Retinal pigment epithelial cell (primary cell): ENCODE data around the gene CDH16.

Experiments
- DNase-seq: peaks from one replicate; pipeline ENCODE4 v3.0.0-alpha.2; 2010; ENCODE audit warnings: low read depth
- H3K4me3 ChIP-seq: 2 replicates; pipeline ENCODE4 v1.5.1; 2011; ENCODE audit warnings: mild to moderate bottlenecking, low read length, control low read depth, moderate library complexity
- TF ChIP-seq, protein P1 (sequence below): conservative IDR thresholded peaks from 2 replicates; pipeline ENCODE4 v1.5.1; 2011; ENCODE audit warnings: low read depth, low read length, control low read depth, inconsistent platforms

The CDH16 gene, protein sequence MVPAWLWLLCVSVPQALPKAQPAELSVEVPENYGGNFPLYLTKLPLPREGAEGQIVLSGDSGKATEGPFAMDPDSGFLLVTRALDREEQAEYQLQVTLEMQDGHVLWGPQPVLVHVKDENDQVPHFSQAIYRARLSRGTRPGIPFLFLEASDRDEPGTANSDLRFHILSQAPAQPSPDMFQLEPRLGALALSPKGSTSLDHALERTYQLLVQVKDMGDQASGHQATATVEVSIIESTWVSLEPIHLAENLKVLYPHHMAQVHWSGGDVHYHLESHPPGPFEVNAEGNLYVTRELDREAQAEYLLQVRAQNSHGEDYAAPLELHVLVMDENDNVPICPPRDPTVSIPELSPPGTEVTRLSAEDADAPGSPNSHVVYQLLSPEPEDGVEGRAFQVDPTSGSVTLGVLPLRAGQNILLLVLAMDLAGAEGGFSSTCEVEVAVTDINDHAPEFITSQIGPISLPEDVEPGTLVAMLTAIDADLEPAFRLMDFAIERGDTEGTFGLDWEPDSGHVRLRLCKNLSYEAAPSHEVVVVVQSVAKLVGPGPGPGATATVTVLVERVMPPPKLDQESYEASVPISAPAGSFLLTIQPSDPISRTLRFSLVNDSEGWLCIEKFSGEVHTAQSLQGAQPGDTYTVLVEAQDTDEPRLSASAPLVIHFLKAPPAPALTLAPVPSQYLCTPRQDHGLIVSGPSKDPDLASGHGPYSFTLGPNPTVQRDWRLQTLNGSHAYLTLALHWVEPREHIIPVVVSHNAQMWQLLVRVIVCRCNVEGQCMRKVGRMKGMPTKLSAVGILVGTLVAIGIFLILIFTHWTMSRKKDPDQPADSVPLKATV

DNA sequence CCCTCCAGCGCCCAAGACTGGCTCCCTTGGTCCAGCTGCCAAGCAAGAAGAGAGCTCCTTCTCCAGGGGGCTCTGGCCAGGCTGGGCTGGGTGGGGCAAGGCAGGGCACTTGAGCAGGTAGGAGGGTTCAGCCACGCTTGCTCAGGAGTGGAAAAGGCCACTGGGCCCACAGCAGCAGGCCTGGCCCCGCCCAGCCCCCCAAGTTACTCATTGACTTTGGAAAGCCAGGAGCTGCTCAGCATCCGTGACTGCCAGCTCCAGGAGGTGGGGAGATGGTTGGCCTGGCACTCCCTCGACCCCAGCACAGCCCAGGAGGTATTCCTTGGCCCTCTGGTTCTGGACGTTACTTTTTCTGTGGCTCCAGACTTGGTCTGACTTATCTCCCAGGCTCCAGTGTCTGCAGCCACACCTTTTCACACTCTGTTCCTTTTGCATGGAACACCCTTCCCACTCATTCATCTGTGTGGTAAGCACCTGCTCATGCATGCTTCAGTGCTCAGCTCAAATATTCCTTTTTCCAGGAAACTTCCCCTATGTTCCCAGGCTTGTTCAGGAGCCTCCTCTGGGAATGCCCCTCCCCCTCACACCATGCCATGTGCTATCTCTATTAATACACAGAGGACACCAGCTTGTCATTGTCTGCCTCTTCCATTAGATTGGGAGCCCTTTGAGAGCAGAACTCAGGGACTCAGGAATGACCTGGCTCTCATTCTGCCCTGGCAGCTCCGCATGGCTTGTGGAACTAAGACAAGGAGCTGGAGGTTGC lies at the start of gene CDH16:
TSS of gene CDH16 (minus strand) at position 83 of the 766 bp plus-strand sequence. CDS start 820 bp downstream, outside the sequence.
- TF ChIP-seq, protein P1, sequence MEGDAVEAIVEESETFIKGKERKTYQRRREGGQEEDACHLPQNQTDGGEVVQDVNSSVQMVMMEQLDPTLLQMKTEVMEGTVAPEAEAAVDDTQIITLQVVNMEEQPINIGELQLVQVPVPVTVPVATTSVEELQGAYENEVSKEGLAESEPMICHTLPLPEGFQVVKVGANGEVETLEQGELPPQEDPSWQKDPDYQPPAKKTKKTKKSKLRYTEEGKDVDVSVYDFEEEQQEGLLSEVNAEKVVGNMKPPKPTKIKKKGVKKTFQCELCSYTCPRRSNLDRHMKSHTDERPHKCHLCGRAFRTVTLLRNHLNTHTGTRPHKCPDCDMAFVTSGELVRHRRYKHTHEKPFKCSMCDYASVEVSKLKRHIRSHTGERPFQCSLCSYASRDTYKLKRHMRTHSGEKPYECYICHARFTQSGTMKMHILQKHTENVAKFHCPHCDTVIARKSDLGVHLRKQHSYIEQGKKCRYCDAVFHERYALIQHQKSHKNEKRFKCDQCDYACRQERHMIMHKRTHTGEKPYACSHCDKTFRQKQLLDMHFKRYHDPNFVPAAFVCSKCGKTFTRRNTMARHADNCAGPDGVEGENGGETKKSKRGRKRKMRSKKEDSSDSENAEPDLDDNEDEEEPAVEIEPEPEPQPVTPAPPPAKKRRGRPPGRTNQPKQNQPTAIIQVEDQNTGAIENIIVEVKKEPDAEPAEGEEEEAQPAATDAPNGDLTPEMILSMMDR = no peak
- no peak for DNase-seq
- H3K4me3 ChIP-seq = no peak within 1 kb of the TSS

DNA sequence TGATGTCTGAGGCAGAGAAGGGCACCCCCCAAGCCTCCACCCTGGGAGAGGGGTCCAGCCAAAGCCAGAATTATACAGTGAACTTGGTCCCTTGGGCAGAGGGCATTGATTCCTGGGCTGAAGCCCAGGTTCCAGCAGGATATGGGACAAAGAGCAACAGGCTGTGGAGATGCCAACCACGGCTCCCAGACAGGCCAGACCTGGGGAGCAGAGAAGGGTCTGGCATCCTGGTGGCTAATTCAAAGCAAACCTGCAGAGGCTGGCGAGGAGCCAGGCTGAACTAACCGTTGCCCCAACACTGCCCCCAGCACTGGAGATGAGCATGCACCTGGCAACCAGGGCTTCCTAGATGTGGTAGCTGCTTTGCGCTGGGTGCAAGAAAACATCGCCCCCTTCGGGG lies 45.4 kb upstream of the CDH16 start:
- TF ChIP-seq, protein P1 = no peak

DNA sequence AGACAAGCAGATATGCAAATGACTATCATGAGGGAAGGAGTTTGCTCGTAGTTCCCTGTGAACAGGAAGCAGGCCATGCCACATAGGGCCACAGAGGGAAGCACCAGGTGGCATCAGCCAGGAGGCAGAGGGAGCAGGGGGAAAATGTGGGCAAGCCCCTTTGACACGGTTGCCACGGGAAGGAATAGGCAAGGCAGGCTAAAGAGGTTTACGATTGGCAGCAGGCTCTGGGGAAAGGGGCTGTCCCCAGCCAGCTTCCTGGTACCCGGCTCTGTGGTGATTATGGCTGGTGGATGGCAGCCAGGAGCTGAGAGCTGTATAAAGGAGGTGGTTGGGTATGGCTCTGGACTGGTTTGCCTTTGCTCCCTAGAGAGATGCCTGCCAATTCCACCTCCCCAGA lies 43.2 kb upstream of the CDH16 start:
- DNase-seq = no peak
- no peak overlapping the region for H3K4me3 ChIP-seq
- TF ChIP-seq, protein P1 = no peak

More for the DNA sequence above, 45.4 kb upstream of the CDH16 start:
- DNase-seq = no peak
- no peak overlapping the region for H3K4me3 ChIP-seq

DNA sequence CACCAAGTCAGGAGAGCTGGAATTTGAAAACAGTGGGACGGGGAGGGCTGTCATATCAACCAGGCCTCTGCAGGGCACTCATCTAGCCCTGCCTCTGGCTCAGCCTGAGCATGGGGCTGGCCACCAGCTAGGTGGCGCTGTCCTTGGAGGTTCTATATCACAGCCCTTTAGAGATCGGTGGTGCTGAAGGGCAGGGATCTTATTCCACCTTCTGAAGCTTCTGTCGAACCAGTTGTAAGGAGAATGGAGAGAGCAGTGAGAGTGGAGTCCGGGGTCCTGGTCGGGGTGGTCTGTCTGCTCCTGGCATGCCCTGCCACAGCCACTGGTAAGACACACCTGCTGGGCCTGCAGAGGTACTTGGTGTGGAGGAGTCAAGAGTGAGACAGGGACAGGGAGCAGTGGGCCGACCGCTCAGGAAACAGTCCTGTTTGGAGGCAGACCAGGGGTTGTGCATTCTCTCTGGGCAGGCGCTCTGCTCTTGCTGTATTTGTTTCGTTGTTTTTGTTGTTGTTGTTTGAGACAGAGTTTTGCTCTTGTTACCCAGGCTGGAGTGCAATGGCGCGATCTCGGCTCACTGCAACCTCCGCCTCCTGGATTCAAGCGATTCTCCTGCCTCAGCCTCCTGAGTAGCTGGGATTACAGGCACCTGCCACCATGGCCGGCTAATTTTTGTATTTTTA lies 42.5 kb upstream of the CDH16 start, which contains the start of gene CES3:
TSS of gene CES3 (plus strand) at position 202 of the 680 bp plus-strand sequence. CDS start at position 244, 42 bp downstream.
- no peak for DNase-seq

DNA sequence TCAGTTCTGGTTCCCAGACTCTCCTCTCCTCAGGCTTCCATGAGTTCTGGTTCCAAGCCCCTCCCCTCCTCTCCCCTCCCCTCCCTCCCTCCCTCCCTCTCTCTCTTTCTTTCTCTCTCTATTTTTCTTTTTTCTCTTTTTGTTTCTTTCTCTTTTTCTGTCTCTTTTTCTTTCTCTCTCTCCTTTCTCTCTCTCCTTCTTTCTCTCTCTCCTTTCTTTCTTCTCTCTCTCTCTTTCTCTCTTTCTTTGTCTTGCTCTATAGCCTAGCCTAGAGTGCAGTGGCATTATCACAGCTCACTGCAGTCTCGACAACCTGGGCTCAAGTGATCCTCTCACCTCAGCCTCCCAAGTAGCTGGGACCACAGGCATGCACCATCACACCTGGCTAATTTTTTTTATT lies 41.6 kb upstream of the CDH16 start:
- no peak for DNase-seq
- TF ChIP-seq, protein P1 = no peak
- H3K4me3 ChIP-seq = no peak overlapping the region

More for the DNA sequence above, 42.5 kb upstream of the CDH16 start, which contains the start of gene CES3:
- H3K4me3 ChIP-seq = no peak within 1 kb of the TSS
- TF ChIP-seq, protein P1 = peak; percentile 92

DNA sequence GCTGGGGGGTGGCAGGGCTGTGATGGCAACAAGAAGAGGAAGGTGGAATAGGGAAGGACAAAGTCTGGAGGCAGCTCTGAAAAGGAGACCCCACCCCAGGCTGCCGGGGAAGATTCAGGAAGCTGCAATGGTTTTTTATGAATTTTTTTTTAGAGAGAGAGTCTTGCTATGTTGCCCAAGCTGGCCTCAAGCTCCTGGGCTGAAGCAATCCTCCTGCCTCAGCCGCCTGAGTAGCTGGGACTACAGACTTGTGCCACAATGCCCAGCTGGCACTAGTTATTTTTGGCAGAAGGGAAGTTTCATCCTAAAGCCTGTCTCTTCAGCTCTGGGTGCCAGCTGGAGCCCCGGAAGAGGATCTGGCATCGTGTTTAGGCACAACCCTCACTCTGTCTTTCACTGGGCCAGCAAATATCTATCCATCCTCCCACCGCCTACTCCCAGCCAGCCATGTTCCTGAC lies 41.0 kb upstream of the CDH16 start:
- TF ChIP-seq, protein P1 = no peak
- H3K4me3 ChIP-seq = no peak overlapping the region
- DNase-seq = no peak
